ENCODE measurements around the gene HOXC10.

HOXC10 gene

GRCh38 chr12:54030889-54031471 lies 46.0 kb downstream of the HOXC10 start:
- Histone ChIP-seq H3K27me3 (ENCODE audit: control insufficient read depth, insufficient read depth, low read length) (peaks cover 100% of the 10 kb centered on the region), H3K36me3 (ENCODE audit: control insufficient read depth, insufficient read depth, low read length) (no peaks in the 10 kb centered on the region), H3K9ac (ENCODE audit: low read depth, low read length) (no peak overlapping the region), H3K9me3 (ENCODE audit: control insufficient read depth, insufficient read depth, low read length) (no peaks in the 10 kb centered on the region), H3K4me3 (ENCODE audit: low read depth, low read length) (peak overlapping the region; percentile 13), H3K4me1 (ENCODE audit: control insufficient read depth, insufficient read depth, low read length) (peaks cover 2% of the 10 kb centered on the region)

- Histone ChIP-seq H3K27me3 (ENCODE audit: control insufficient read depth, insufficient read depth, low read length) (peaks cover 100% of the 10 kb centered on the region), H3K36me3 (ENCODE audit: control insufficient read depth, insufficient read depth, low read length) (no peaks in the 10 kb centered on the region), H3K4me3 (ENCODE audit: low read depth, low read length) (peak overlapping the region; percentile 13), H3K9ac (ENCODE audit: low read depth, low read length) (no peak overlapping the region), H3K9me3 (ENCODE audit: control insufficient read depth, insufficient read depth, low read length) (no peaks in the 10 kb centered on the region), H3K4me1 (ENCODE audit: control insufficient read depth, insufficient read depth, low read length) (peaks cover 2% of the 10 kb centered on the region)
Observed at GRCh38 chr12:54031480-54031879, 46.5 kb downstream of the HOXC10 start.

GRCh38 chr12:54032086-54032619 lies 47.2 kb downstream of the HOXC10 start:
- H3K27me3 ChIP-seq (ENCODE audit: control insufficient read depth, insufficient read depth, low read length), result peaks cover 100% of the 10 kb centered on the region
- H3K4me3 ChIP-seq (ENCODE audit: low read depth, low read length), result peak overlapping the region; percentile 16
- peaks cover 2% of the 10 kb centered on the region for H3K4me1 ChIP-seq (ENCODE audit: control insufficient read depth, insufficient read depth, low read length)
- H3K36me3 ChIP-seq (ENCODE audit: control insufficient read depth, insufficient read depth, low read length), result no peaks in the 10 kb centered on the region
- H3K9me3 ChIP-seq (ENCODE audit: control insufficient read depth, insufficient read depth, low read length), result no peaks in the 10 kb centered on the region
- no peak overlapping the region for H3K9ac ChIP-seq (ENCODE audit: low read depth, low read length)

GRCh38 chr12:54032627-54033100 lies 47.7 kb downstream of the HOXC10 start, which contains the start of gene HOXC5:
Gene HOXC5 (plus strand): TSS chr12:54033050. CDS start chr12:54033123, 73 bp downstream.
- no peaks in the 10 kb centered on the region for H3K36me3 ChIP-seq (ENCODE audit: control insufficient read depth, insufficient read depth, low read length)
- no peak within 1 kb of the TSS for H3K9ac ChIP-seq (ENCODE audit: low read depth, low read length)
- H3K9me3 ChIP-seq (ENCODE audit: control insufficient read depth, insufficient read depth, low read length), result no peaks in the 10 kb centered on the region
- H3K27me3 ChIP-seq (ENCODE audit: control insufficient read depth, insufficient read depth, low read length), result peaks cover 100% of the 10 kb centered on the region
- peak within 1 kb of the TSS; percentile 16 for H3K4me3 ChIP-seq (ENCODE audit: low read depth, low read length)
- peaks cover 2% of the 10 kb centered on the region for H3K4me1 ChIP-seq (ENCODE audit: control insufficient read depth, insufficient read depth, low read length)

- Histone ChIP-seq H3K9ac (ENCODE audit: low read depth, low read length) (no peak overlapping the region), H3K4me1 (ENCODE audit: control insufficient read depth, insufficient read depth, low read length) (peaks cover 2% of the 10 kb centered on the region), H3K4me3 (ENCODE audit: low read depth, low read length) (no peak overlapping the region), H3K27me3 (ENCODE audit: control insufficient read depth, insufficient read depth, low read length) (peaks cover 100% of the 10 kb centered on the region), H3K9me3 (ENCODE audit: control insufficient read depth, insufficient read depth, low read length) (no peaks in the 10 kb centered on the region), H3K36me3 (ENCODE audit: control insufficient read depth, insufficient read depth, low read length) (no peaks in the 10 kb centered on the region)
Observed at GRCh38 chr12:54033106-54033979, 48.4 kb downstream of the HOXC10 start.

GRCh38 chr12:54033980-54034784 lies 49.2 kb downstream of the HOXC10 start:
- Histone ChIP-seq H3K36me3 (ENCODE audit: control insufficient read depth, insufficient read depth, low read length) (no peaks in the 10 kb centered on the region), H3K4me3 (ENCODE audit: low read depth, low read length) (peak overlapping the region; percentile 26), H3K9me3 (ENCODE audit: control insufficient read depth, insufficient read depth, low read length) (no peaks in the 10 kb centered on the region), H3K4me1 (ENCODE audit: control insufficient read depth, insufficient read depth, low read length) (peaks cover 2% of the 10 kb centered on the region), H3K27me3 (ENCODE audit: control insufficient read depth, insufficient read depth, low read length) (peaks cover 100% of the 10 kb centered on the region), H3K9ac (ENCODE audit: low read depth, low read length) (no peak overlapping the region)

- Histone ChIP-seq H3K9ac (ENCODE audit: low read depth, low read length) (no peak overlapping the region), H3K4me1 (ENCODE audit: control insufficient read depth, insufficient read depth, low read length) (peaks cover 2% of the 10 kb centered on the region), H3K4me3 (ENCODE audit: low read depth, low read length) (peak overlapping the region; percentile 13), H3K27me3 (ENCODE audit: control insufficient read depth, insufficient read depth, low read length) (peaks cover 100% of the 10 kb centered on the region), H3K36me3 (ENCODE audit: control insufficient read depth, insufficient read depth, low read length) (no peaks in the 10 kb centered on the region), H3K9me3 (ENCODE audit: control insufficient read depth, insufficient read depth, low read length) (no peaks in the 10 kb centered on the region)
Observed at GRCh38 chr12:54034785-54035310, 49.9 kb downstream of the HOXC10 start.

GRCh38 chr12:54035568-54036264 lies 50.8 kb downstream of the HOXC10 start:
- Histone ChIP-seq H3K9me3 (ENCODE audit: control insufficient read depth, insufficient read depth, low read length) (no peaks in the 10 kb centered on the region), H3K36me3 (ENCODE audit: control insufficient read depth, insufficient read depth, low read length) (no peaks in the 10 kb centered on the region), H3K27me3 (ENCODE audit: control insufficient read depth, insufficient read depth, low read length) (peaks cover 100% of the 10 kb centered on the region), H3K4me1 (ENCODE audit: control insufficient read depth, insufficient read depth, low read length) (peaks cover 2% of the 10 kb centered on the region), H3K9ac (ENCODE audit: low read depth, low read length) (no peak overlapping the region), H3K4me3 (ENCODE audit: low read depth, low read length) (peak overlapping the region; percentile 23)

GRCh38 chr12:54036620-54037359 lies 51.8 kb downstream of the HOXC10 start:
- Histone ChIP-seq H3K36me3 (ENCODE audit: control insufficient read depth, insufficient read depth, low read length) (no peaks in the 10 kb centered on the region), H3K9ac (ENCODE audit: low read depth, low read length) (no peak overlapping the region), H3K4me3 (ENCODE audit: low read depth, low read length) (no peak overlapping the region), H3K4me1 (ENCODE audit: control insufficient read depth, insufficient read depth, low read length) (peaks cover 2% of the 10 kb centered on the region), H3K9me3 (ENCODE audit: control insufficient read depth, insufficient read depth, low read length) (no peaks in the 10 kb centered on the region), H3K27me3 (ENCODE audit: control insufficient read depth, insufficient read depth, low read length) (peaks cover 100% of the 10 kb centered on the region)

All from iPS-15b (cell line).